Activated T-helper 17 cell treated with anti-CD3 and anti-CD28 coated beads, Interleukin-2, amount 50 U/mL, for 72 hours (primary cell): ENCODE measurements around the gene BTNL3. TPM values are rescaled to one million over a fixed set of nuclear protein-coding genes. Genes with fewer than 3 reads are reported as not detected.
"Not testable (repeated sequence)": the region's sequence is repeated elsewhere in the genome, so short reads cannot be mapped to it uniquely, and the experiment has no call there.

Experiments used
- ATAC-seq: fragments of 150-1000 bp; cut with Tn5 transposase; replicated peaks from 2 replicates; pipeline ENCODE4 v1.10.0; 2021; ENCODE audit warnings: mild to moderate bottlenecking, moderate library complexity
- H3K27ac Mint-ChIP-seq: one replicate; pipeline ENCODE4 v1.8.0; 2022; ENCODE audit warnings: mixed read lengths
- H3K27me3 Mint-ChIP-seq: one replicate; pipeline ENCODE4 v1.8.0; 2022; ENCODE audit warnings: mixed read lengths
- H3K36me3 Mint-ChIP-seq: one replicate; pipeline ENCODE4 v1.8.0; 2022; ENCODE audit warnings: low read depth, mild to moderate bottlenecking, mixed read lengths
- H3K4me1 Mint-ChIP-seq: one replicate; pipeline ENCODE4 v1.8.0; 2022; ENCODE audit warnings: mixed read lengths
- H3K4me3 Mint-ChIP-seq: one replicate; pipeline ENCODE4 v1.8.0; 2022; ENCODE audit warnings: mild to moderate bottlenecking, mixed read lengths
- H3K9me3 Mint-ChIP-seq: one replicate; pipeline ENCODE4 v1.8.0; 2022; ENCODE audit warnings: mixed read lengths
- total RNA-seq, 2 donors: library from RNA; stranded (reverse); gene quantifications; one replicate each; pipeline ENCODE4 v1.2.3, GENCODE V29; 2022

BTNL3 gene
- total RNA-seq, 2 donors from 2014 or later: not detected

- Mint-ChIP-seq H3K27me3 (peaks cover 55% of the 10 kb centered on the region), H3K9me3 (peaks cover 6% of the 10 kb centered on the region), H3K4me3 (no peak overlapping the region), H3K36me3 (no peaks in the 10 kb centered on the region), H3K4me1 (no peaks in the 10 kb centered on the region), H3K27ac (no peak overlapping the region)
- no peak for ATAC-seq
These were observed 2.2 kb downstream of the BTNL3 start for GRCh38 chr5:180990882-180991242.

- ATAC-seq: no peak
- Mint-ChIP-seq H3K9me3 (peaks cover under 1% of the 10 kb centered on the region), H3K36me3 (no peaks in the 10 kb centered on the region), H3K27me3 (peaks cover 33% of the 10 kb centered on the region), H3K4me3 (no peak overlapping the region), H3K4me1 (no peaks in the 10 kb centered on the region), H3K27ac (no peak overlapping the region)
These were observed 13.3 kb downstream of the BTNL3 start for GRCh38 chr5:181001947-181002346.

DNA sequence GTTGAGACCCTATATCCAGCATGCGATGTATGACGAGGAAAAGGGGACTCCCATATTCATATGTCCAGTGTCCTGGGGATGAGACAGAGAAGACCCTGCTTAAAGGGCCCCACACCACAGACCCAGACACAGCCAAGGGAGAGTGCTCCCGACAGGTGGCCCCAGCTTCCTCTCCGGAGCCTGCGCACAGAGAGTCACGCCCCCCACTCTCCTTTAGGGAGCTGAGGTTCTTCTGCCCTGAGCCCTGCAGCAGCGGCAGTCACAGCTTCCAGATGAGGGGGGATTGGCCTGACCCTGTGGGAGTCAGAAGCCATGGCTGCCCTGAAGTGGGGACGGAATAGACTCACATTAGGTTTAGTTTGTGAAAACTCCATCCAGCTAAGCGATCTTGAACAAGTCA is 17.1 kb downstream of the BTNL3 start:
- ATAC-seq: no peak
- Mint-ChIP-seq H3K27me3 (peaks cover 21% of the 10 kb centered on the region), H3K4me1 (no peaks in the 10 kb centered on the region), H3K9me3 (no peaks in the 10 kb centered on the region), H3K36me3 (no peaks in the 10 kb centered on the region), H3K4me3 (no peak overlapping the region), H3K27ac (no peak overlapping the region)

DNA sequence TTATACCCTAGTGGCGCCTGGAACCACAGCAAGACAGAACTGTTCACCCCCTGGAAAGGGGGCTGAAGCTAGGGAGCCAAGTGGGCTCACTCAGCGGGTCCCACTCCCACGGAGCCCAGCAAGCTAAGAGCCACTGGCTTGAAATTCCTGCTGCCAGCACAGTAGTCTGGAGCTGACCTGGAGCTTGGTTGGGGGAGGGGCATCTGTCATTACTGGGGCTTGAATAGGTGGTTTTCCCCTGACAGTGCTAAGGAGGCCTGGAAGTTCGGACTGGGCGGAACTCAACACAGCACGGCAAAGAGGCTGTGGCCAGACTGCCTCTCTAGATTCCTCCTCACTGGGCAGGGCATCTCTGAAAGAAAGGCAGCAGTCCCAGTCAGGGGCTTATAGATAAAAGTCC is 19.5 kb downstream of the BTNL3 start:
- peaks cover 25% of the 10 kb centered on the region for H3K27me3 Mint-ChIP-seq
- H3K4me1 Mint-ChIP-seq: no peaks in the 10 kb centered on the region
- H3K4me3 Mint-ChIP-seq: no peak overlapping the region
- no peak overlapping the region for H3K27ac Mint-ChIP-seq
- H3K9me3 Mint-ChIP-seq: no peaks in the 10 kb centered on the region
- no peaks in the 10 kb centered on the region for H3K36me3 Mint-ChIP-seq
- no peak for ATAC-seq

- not testable (repeated sequence) for H3K36me3 Mint-ChIP-seq, H3K9me3 Mint-ChIP-seq, H3K4me1 Mint-ChIP-seq, H3K27ac Mint-ChIP-seq, ATAC-seq, H3K4me3 Mint-ChIP-seq
- peaks cover 17% of the 10 kb centered on the region for H3K27me3 Mint-ChIP-seq
These were observed 21.4 kb downstream of the BTNL3 start for GRCh38 chr5:181010018-181010417.

DNA sequence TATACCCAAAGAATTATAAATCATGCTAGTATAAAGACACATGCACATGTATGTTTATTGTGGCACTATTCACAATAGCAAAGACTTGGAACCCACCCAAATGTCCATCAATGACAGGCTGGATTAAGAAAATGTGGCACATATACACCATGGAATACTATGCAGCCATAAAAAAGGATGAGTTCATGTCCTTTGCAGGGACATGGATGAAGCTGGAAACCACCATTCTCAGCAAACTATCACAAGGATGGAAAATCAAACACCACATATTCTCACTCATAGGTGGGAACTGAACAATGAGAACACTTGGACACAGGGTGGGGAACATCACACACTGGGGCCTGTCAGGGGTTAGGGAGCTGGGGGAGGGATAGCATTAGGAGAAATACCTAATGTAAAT is 26.0 kb downstream of the BTNL3 start:
- not testable (repeated sequence) for H3K36me3 Mint-ChIP-seq, H3K27ac Mint-ChIP-seq, H3K9me3 Mint-ChIP-seq, H3K4me3 Mint-ChIP-seq, ATAC-seq, H3K4me1 Mint-ChIP-seq
- peaks cover 14% of the 10 kb centered on the region for H3K27me3 Mint-ChIP-seq

GRCh38 chr5:181017448-181017847 is 28.8 kb downstream of the BTNL3 start:
- Mint-ChIP-seq H3K9me3 (peaks cover 12% of the 10 kb centered on the region), H3K27me3 (peaks cover 19% of the 10 kb centered on the region)
- not testable (repeated sequence) for H3K36me3 Mint-ChIP-seq, H3K27ac Mint-ChIP-seq, ATAC-seq, H3K4me3 Mint-ChIP-seq, H3K4me1 Mint-ChIP-seq

- H3K27ac Mint-ChIP-seq: no peak overlapping the region
- H3K27me3 Mint-ChIP-seq: peaks cover 35% of the 10 kb centered on the region
- no peak overlapping the region for H3K4me3 Mint-ChIP-seq
- H3K9me3 Mint-ChIP-seq: peaks cover 18% of the 10 kb centered on the region
- ATAC-seq: no peak
- H3K4me1 Mint-ChIP-seq: no peaks in the 10 kb centered on the region
- no peaks in the 10 kb centered on the region for H3K36me3 Mint-ChIP-seq
These were observed 32.0 kb downstream of the BTNL3 start for GRCh38 chr5:181020688-181021087.

DNA sequence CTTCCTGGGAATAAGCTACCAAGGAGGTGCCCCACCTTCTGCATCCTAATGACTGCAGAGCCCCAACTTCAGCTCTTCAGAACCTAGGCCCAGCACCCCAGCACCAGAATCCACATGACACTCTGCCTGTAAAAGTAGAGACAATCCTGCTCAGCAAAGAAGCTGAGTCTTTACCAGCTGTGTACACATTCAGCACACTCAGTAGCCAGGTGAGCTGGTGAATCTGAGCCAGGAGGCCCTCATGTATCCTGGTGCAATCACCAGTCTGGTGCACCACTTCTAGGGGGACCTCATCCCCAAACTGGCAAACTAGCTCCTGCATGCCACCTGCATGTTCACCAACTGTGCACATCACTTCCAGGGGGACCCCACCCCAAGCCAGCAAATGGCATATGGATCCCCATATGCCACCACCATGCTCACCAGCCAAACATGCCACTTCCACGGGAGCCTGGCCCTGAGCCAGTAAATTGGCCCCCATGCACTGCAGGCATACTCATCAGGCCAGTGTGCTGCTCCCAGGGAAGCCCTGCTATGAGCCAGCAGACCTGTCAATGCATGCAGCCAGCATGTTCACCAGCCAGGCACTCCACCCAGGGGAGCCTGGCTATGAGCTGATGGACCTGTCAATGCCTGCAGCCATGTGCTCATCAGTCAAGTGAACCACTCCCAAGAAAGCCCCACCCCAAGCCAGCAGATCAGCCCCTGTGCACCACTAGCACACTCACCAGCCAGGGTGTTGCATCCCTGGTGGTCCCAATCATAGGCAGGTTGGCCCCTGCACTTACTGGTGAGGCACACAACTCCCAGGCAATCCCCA is 35.8 kb downstream of the BTNL3 start:
- Mint-ChIP-seq H3K27ac (no peak overlapping the region), H3K4me3 (no peak overlapping the region), H3K36me3 (no peaks in the 10 kb centered on the region), H3K4me1 (no peaks in the 10 kb centered on the region), H3K9me3 (peaks cover 18% of the 10 kb centered on the region), H3K27me3 (peaks cover 41% of the 10 kb centered on the region)
- no peak for ATAC-seq

- H3K27me3 Mint-ChIP-seq: peaks cover 46% of the 10 kb centered on the region
- H3K4me3 Mint-ChIP-seq: no peak overlapping the region
- H3K4me1 Mint-ChIP-seq: no peaks in the 10 kb centered on the region
- no peak overlapping the region for H3K27ac Mint-ChIP-seq
- ATAC-seq: no peak
- H3K9me3 Mint-ChIP-seq: peaks cover 6% of the 10 kb centered on the region
- H3K36me3 Mint-ChIP-seq: no peaks in the 10 kb centered on the region
These were observed 38.9 kb downstream of the BTNL3 start for GRCh38 chr5:181027452-181028031.

DNA sequence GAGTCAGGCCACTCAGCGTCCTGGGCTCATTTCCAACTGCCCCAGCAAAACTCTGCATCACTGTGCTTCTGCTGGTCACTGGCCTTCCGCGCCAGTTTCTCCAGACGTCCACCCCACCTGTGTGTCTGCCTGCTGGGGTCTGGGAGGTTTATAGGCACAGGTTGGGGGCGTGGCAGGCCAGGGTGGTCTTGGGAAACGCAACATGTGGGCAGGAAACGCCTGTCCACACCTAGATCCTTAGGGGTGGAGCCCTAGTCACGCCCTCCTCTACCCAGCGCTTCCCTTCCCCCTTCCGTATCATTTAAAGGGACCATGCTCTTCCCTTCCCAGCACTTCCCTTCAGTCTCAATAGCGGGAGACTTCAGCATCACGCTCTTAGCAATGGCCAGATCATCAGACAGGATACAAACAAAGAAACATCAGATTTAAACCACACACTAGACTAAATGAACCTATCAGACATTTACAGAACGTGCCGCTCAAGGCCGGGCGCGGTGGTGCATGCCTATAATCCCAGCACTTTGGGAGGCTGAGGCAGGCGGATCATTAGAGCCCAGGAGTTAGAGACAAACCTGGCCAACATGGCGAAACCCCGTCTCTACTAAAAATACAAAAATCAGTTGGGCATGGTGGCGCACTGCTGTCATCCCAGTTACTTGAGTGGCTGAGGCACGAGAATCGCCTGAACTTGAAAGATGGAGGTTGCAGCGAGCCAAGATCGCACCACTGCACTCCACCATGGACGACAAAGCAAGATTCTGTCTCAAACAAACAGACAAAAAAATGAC is 39.6 kb downstream of the BTNL3 start:
- no peaks in the 10 kb centered on the region for H3K9me3 Mint-ChIP-seq
- H3K4me3 Mint-ChIP-seq: no peak overlapping the region
- H3K36me3 Mint-ChIP-seq: no peaks in the 10 kb centered on the region
- H3K27me3 Mint-ChIP-seq: peaks cover 42% of the 10 kb centered on the region
- H3K4me1 Mint-ChIP-seq: no peaks in the 10 kb centered on the region
- ATAC-seq: no peak
- no peak overlapping the region for H3K27ac Mint-ChIP-seq

GRCh38 chr5:181031716-181032115 is 43.1 kb downstream of the BTNL3 start:
- no peak overlapping the region for H3K27ac Mint-ChIP-seq
- no peaks in the 10 kb centered on the region for H3K4me1 Mint-ChIP-seq
- no peaks in the 10 kb centered on the region for H3K36me3 Mint-ChIP-seq
- peaks cover 30% of the 10 kb centered on the region for H3K27me3 Mint-ChIP-seq
- H3K9me3 Mint-ChIP-seq: no peaks in the 10 kb centered on the region
- peak; percentile 9 for ATAC-seq
- no peak overlapping the region for H3K4me3 Mint-ChIP-seq

GRCh38 chr5:181035991-181036815 is 47.6 kb downstream of the BTNL3 start:
- no peak for ATAC-seq
- H3K27ac Mint-ChIP-seq: no peak overlapping the region
- no peaks in the 10 kb centered on the region for H3K36me3 Mint-ChIP-seq
- no peak overlapping the region for H3K4me3 Mint-ChIP-seq
- peaks cover 37% of the 10 kb centered on the region for H3K27me3 Mint-ChIP-seq
- H3K4me1 Mint-ChIP-seq: no peaks in the 10 kb centered on the region
- no peaks in the 10 kb centered on the region for H3K9me3 Mint-ChIP-seq

- H3K9me3 Mint-ChIP-seq: no peaks in the 10 kb centered on the region
- no peak overlapping the region for H3K4me3 Mint-ChIP-seq
- no peaks in the 10 kb centered on the region for H3K36me3 Mint-ChIP-seq
- H3K27me3 Mint-ChIP-seq: peaks cover 36% of the 10 kb centered on the region
- no peak overlapping the region for H3K27ac Mint-ChIP-seq
- no peak for ATAC-seq
- no peaks in the 10 kb centered on the region for H3K4me1 Mint-ChIP-seq
These were observed 48.2 kb downstream of the BTNL3 start for GRCh38 chr5:181036816-181037364.
